NCI-H187 treated with DMSO at 0.1 percent for 48 hours (cell line): Measurements from ENCODE around the gene TMCO1.
A peak's percentile ranks its signal among the peaks of the same experiment; 100 is the strongest.
"Not testable (repeated sequence)": the region's sequence is repeated elsewhere in the genome, so short reads cannot be mapped to it uniquely, and the experiment has no call there.

Experiments used
- DNase-seq: peaks from one replicate; lab custom pipeline; 2025; lab: John Stamatoyannopoulos, UW

The TMCO1 gene

DNA sequence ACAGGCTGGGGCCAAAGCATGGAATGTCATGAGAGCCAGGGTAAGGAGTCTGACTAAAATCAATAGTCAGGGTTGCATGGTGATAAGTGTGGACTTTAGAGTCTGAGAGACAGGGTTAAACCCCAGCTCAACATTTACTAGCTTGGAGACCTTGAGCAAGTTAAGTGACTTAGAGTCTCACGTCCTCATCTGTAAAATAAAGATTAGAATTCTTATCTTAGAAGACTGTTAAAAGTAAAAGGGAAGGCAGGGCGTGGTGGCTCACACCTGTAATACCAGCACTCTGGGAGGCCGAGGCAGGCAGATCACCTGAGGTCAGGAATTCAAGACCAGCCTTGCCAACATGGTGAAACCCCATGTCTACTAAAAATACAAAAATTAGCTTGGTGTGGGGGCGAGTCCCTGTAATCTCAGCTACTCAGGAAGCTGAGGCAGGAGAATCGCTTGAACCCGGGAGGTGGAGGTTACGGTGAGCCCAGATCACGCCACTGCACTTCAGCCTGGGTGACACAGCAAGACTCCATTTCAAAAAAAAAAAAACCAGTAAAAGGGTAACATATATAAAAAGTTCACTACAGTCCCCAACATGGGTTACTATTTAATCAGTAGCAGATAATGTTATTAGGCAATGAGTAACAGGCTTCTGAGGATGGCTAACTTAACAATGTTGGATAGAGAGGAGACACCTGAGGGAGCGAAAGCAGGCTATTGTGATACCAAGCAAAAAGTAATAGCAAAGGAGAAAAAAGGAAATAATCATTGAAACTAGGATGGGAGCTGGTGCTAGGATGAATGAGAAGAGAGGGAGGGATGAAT, 20.8 kb downstream of the TMCO1 start:
- DNase-seq = no peak

DNA sequence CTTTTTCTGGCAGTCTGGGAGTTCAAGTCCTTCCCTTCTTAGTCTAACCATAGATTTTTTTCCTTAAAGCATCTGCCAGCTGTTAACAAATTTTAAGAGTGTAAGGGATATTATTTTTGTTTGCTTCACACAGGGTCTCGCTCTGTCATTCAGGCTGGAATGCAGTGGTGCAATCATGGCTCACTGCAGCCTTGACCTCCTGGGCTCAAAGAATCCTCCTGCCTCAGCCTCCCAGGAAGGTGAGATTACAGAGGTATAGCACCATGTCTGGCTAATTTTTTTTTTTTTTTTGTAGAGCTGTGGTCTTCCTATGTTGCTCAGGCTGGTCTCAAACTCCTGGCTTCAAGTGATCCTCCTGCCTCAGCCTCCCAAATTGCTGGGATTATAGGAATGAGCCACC, 23.8 kb downstream of the TMCO1 start:
- not testable (repeated sequence) for DNase-seq

DNA sequence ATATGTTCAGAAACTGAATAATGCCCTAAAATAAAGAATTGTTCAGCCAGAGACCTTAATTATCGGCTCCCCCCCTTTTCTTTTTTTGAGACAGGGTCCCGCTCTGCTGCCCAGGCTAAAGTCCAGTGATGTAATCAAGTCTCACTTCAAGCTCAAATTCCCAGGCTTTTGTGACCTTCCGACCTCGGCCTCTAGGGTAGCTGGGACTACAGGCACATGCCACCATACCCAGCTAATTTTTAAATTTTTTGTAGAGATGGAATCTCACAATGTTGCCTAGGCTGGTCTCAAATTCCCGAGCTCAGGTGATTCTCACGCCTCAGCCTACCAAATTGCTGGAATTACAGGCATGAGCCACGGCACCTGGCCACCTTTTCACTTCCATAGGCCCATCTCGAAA, 26.5 kb downstream of the TMCO1 start:
- DNase-seq = no peak

DNA sequence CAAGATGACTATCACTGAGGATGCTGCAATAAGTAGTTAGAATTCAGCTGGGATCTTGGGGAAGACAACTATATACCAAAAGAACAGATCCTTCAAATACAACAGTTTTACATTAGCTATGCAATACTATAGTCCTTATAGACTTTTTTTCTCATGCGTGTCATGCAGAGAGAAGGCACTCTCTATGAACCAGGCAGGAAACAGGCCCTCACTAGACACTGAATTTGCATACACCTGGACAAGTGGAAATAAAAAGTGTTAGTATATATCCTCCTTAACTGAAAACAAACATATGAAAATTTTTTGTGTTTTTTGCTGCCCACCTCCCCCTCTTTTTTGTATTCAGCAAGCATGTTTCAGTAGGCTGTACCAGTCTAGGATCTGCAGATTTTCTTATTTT, 29.9 kb downstream of the TMCO1 start:
- DNase-seq = no peak

DNA sequence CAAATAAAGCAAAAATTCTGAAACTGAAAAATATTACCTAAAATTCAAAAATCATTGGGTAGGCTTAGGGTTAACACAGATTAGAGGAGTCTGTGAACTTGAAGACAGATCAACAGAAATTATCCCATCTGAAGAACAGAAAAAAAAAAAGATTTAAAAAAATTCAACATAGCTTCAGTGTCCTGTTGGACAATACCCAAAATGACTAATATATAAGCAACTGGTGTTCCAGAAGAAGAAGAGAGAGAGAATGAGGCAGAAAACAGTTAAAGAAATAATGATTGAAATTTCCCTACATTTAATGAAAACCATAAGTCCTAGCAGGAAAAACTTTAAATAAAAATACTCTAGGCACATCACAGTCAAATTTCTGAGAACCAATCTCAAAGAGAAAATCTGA, 31.5 kb downstream of the TMCO1 start:
- DNase-seq = no peak

DNA sequence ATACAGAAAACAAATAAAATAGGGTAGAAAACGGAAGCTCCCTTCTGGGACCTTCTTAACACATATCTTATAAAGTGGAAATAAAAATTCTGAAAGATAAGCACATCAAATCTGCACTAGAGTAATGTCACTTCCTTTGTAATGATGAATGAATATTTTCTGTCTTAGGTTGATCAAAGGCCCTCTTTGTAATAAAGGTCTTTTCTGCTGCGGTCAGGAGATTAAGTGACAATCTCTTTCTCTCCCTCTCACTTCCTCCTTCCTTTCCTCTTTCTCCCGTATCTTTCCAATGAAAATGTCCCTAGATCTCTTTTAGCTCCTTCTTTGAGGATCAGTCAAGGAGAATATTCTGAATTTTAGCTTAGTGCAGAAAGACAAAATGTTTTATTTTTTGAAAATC, 33.8 kb downstream of the TMCO1 start:
- no peak for DNase-seq

DNA sequence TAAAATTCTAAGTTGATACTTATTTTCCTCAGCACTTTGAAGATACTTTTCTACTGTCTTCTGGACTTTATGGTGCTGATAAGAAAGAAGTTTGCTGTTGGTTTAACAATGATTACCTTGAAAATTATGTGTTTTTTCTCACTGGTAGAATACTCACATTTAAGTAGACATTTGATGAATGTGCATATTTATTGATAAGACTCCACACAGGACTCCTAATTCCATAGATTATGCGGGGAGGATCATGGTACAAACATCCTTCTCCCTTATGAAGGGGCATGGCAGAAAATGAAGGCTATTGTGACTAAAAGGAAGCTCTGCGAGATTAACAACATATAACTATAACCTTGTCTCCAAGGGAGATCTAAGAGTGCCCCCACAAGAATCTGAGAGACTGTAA, 41.8 kb downstream of the TMCO1 start:
- no peak for DNase-seq

DNA sequence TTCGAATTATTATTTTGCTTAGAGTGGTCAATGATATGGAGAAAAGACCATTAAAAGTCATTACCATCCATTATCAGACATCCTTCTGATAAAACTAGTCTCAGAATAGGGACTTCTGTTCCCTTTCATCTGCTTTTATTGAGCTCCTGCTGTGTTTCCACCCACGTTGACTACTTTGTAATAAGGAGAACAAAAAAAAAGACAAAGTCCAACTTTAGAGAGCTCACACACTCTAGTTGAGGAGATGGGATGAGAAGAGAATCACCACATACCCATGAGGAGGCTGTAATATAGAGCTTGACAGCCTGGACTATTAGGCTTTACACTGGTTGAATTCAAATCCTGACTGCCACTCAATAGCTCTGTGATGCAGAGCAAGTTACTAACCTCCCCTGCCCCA, 42.5 kb downstream of the TMCO1 start:
- DNase-seq = no peak

DNA sequence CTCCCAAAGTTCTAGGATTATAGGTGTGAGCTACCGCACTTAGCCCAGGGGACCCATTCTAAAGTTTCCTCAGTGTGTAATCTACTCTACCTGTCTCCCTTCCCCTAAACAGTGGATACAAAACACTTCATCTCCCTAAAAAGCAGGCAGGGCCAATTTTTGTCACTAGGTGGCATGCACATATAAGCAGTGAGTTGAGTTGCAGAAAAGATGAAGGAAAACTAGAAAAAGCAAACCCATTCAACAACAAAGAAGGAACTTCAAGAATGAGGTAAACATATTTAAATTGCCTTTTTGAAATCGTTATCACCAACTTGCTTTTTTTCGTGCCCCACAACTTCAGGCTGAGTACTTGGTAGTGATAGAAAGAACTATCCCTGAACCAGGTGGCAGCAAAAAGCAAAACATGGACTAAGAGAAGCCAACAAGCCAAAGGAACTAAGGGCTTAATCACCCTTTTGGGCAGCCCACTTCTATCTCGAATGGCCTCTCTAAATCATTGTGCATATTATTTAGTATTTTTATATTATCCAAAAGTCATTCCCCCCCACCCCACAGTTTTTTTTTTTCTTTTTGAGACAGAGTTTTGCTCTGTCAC, 50.7 kb downstream of the TMCO1 start:
- DNase-seq = no peak

DNA sequence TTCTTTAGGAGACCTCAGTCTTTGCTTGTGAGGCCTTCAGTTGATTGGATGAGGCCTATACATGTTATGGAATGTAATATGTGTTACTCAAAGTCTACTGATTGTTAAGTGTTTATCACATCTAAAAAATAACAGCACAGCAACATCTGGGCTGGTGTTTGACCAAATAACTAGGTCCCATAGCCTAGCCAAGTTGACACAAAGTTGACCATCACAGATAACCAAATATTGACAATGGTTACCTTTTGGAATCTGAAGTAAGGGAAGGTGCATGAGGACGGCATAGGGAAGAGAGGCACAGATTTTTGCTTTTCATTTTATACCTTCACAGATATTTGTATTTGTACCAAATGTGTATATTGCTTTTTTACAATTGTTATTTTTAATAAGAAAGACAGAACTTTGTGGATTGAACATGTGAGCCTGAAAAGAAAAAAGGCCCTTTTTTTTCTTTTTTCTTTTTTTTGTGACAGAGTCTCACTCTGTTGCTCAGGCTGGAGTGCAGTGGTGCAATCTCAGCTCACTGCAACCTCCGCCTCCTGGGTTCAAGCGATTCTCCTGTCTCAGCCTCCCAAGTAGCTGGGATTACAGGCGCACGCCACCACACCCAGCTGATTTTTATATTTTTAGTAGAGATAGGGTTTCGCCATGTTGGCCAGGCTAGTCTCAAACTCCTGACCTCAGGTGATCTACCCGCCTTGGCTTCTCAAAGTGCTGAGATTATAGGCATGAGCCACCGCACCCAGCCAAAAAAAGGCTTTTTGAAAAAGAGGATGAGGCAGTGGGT, 52.2 kb downstream of the TMCO1 start:
- DNase-seq = not testable (repeated sequence)

DNA sequence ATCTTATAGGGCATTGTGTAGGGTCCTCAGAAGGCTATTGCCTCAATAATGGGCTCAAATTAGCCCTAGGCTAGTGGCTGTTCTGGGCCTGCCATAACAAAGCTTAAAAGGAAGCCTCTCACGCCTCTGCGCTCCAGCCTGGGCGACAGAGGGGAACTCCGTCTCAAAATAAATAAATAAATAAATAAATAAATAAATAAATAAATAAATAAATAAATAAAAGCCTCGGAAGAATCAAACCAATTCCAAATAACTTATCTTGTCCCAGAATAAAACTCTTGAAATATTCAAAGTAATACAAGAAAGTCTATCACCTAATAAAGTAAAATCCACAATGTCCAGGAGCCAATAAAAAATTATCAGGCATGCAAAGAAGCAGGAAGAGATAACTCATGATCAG, 55.9 kb downstream of the TMCO1 start:
- DNase-seq = no peak

DNA sequence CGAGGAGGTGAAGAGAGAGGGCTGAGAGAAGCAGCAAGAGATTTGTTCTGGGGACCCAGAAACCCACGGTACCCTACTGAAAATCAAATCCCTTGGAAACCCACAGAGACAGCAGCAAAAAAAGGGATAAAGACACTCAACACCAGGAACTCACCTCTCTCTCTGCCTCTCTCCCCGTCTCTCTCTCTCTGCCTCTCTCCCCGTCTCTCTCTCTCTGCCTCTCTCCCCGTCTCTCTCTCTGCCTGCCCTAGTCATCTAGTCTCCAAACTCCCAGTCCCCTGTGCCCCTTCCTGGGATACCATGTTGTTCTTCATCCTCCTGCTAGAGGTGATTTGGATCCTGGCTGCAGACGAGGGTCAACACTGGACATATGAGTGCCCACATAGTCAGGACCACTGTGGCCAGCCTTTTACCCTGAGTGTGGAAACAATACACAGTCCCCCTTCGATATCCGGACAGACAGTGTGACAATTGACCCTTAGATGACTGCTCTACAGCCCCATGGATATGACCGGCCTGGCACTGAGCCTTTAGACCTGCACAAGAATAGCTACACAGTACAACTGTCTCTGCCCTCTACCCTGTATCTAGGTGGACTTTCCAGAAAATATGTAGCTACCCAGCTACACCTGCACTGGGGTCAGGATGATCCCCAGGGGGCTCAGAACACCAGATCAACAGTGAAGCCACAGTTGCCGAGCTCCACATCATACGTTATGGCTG, 60.5 kb downstream of the TMCO1 start:
- DNase-seq = no peak

DNA sequence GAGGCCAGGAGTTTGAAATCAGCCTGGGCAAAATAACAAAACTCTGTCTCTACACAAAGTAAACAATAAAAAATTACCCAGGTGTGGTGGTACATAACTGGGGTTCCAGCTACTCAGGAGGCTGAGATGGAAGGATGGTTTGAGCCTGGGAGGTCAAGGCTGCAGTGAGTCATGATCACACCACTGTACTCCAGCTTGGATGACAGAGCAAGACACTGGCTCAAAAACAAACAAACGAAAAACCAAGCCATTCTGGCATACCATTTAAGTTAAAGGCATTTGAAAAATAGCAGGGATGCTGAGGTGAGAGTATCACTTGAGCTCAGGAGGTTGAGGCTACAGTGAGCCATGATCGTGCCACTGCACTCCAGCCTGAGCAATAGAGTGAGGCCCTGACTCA, 65.0 kb downstream of the TMCO1 start:
- no peak for DNase-seq

DNA sequence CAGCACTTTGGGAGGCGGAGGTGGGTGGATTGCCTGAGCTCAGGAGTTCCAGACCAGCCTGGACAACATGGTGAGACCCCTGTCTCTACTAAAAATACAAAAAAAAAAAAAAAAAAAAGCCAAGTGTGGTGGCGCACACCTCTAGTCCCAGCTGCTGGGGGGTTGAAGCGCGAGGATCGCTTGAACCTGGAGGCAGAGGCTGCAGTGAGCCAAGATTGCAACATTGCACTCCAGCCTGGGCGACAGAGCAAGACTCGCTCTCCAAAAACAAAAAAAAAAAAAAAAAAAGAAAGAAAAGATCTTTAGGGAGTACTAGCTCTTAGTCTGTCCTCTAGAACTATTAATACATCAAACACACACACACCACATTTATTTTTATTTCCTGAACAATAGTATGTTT, 66.7 kb downstream of the TMCO1 start:
- DNase-seq = not testable (repeated sequence)

DNA sequence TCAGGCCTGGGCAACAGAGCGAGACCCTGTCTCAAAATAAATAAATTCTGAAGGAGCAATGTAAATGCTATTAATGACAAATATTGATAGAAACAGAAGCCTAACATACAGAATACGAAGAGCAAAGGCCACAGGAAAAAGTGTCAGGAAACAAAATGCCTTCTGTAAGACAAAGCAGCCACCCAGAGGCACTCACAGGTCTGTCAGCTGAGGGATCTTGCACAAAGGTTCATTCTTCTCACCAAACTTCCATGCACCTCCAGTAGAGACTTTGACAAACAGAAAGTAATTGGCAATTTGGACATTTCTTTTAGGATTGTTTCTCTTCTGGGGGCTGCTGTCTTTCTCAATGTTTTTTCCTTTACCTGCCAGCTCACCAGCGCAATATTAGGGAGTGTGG, 69.1 kb downstream of the TMCO1 start:
- DNase-seq = no peak

DNA sequence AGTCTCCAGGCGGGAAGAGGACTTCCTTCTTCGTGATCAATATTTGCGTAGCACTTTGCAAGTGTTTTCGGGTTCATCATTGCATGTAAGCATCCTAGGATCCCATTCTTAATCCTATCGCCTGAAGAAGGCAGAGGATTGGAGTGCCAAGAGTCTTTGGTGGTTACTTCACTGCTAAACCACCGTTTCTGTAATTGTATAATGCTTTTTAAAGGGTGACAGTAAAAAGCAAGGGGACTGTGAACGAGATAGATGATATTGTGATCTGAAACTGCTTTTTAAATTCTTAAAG, 70.0 kb downstream of the TMCO1 start:
- DNase-seq = no peak

DNA sequence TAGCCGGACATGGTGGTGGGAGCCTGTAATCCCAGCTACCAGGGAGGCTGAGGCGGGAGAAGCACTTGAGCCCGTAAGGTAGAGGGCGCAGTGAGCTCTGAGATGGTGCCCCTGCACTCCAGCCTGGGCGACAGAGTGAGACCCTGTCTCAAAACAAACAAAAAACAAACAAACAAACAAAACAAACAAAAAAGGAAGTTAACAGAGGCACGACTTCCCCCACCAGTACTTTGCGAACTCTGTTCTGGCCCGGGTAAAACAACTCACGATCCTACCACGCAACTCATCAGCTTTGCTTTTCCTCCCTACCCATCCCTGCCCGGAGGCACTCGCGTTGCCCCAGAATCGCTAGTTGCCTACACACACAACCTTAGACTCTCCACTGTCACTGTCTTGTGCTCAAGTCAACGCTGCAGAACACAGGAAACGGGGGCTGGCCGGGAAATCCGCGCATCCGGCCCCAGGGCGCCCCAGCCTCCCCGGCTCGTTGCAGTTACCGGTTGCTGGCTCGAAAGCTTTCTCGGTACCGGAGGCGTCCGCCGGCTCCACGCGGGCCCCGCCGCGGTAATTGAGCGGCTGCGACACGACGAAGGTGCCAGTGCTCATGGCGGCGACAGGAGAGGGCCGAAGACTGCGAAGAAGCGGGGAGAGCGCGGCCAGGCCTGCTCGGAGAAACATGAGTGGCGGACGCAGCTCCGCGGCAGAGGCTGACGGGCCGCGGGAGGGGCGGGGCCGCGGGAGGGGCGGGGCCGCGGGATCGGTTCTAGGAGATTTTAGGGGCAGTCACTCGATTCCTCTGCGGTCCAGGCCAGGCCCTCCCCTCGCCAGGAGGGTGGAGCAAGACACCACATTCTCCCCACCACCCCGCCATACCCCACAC, 70.5 kb downstream of the TMCO1 start, which contains the start of gene ALDH9A1:
ALDH9A1 (minus strand) TSS at position 682 of the 880 bp plus-strand sequence; CDS start at position 678, 4 bp downstream.
- DNase-seq = peak; percentile 85

DNA sequence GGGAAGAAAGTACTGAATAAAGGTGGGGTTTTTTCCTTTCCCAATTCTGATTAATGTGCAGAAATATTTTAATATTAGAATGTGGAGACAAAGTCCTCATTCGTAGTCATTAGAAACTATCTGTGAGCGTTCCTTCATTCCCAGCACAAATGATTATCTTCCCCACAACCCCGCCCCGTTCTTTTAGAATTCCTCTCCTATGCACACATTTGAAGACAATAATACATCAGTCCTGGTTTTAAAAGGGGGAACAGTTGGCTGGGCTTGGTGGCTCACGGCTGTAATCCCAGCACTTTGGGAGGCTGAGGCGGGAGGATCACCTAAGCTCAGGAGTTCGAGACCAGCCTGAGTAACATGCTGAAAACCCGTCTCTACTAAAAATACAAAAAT, 71.2 kb downstream of the TMCO1 start:
- no peak for DNase-seq

DNA sequence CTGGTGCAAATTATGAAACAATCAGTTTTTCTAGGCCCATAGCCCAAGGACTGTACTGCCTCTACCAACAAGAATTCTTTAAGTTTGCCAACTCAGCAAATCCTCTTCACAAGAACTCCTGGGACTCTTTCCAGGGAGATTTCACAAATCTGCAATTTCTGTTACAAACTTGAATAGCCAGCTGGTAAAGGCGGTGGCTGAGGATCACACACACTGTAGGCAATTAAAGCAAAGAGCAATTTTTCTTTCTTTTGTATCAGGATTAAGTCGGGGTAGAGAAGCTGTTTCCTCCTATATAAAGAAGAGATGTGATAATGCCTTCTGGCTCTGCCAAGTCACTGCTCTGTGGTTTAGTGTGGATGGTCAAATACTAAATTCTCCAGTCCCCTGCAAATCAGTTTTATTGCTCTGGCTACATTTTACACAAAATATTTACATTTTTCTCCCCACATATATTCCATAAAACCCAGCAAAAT, 72.0 kb downstream of the TMCO1 start:
- no peak for DNase-seq

DNA sequence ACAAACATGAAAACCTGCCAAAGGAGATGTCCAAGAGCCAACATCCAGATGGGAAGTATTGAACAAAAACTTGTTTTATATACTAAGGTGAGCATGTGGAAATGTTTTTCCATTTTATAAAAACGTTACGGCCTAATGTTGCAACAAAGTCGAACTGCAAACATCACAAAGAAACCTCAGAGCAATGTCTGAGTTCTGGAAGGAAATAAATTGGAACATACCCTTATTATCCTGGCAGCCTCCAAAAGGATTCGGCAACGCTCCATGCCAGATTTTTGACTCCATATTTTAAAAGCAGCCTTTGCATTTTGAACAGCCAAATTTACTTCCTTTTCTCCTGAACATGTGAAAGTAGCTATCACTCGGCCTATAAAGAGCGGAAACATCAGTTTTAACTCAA, 73.6 kb downstream of the TMCO1 start:
- DNase-seq = no peak

DNA sequence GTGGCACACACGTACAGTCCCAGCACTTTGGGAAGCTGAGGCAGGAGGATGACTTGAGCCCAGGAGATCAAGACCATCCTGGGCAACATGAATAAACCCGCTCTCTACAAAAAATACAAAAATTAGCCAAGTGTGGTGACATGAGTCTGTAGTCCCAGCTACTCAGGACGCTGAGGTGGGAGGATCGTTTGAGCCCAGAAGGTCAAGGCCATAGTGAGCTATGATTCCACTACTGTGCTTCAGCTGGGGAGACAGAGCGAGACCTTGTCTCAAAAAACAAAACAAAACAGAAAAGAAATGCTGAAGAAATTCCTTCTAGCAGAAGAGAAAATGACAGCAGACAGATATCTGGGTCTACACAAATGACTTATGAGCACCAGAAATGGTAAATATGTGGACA, 80.6 kb downstream of the TMCO1 start:
- DNase-seq = no peak
